HG03064 (cell line): ENCODE data around the gene LAMB1.

ENCODE experiments used
- ATAC-seq: cut with Tn5 transposase; IDR thresholded peaks from one replicate; pipeline ENCODE4 v1.9.1; 2021; ENCODE audit warnings: low read depth; ENCODE audit not compliant: unreplicated experiment

The LAMB1 gene

GRCh38 chr7:108018668-108019067 lies 15.7 kb upstream of the LAMB1 start:
- ATAC-seq: no peak

GRCh38 chr7:108017776-108018151 lies 14.8 kb upstream of the LAMB1 start:
- ATAC-seq: no peak

- ATAC-seq: no peak
These were observed 14.1 kb upstream of the LAMB1 start for GRCh38 chr7:108016841-108017775.

GRCh38 chr7:108015740-108016139 lies 12.8 kb upstream of the LAMB1 start:
- ATAC-seq: no peak

- ATAC-seq: no peak
These were observed 12.1 kb upstream of the LAMB1 start for GRCh38 chr7:108014747-108015682.

GRCh38 chr7:108014215-108014614 lies 11.3 kb upstream of the LAMB1 start:
- no peak for ATAC-seq

- no peak for ATAC-seq
These were observed 9.8 kb upstream of the LAMB1 start for GRCh38 chr7:108012499-108013430.

GRCh38 chr7:108010377-108010776 lies 7.4 kb upstream of the LAMB1 start:
- ATAC-seq: no peak

GRCh38 chr7:108009873-108010272 lies 6.9 kb upstream of the LAMB1 start:
- ATAC-seq: no peak

GRCh38 chr7:108008827-108009226 lies 5.9 kb upstream of the LAMB1 start:
- no peak for ATAC-seq

- ATAC-seq: no peak
These were observed 5.3 kb upstream of the LAMB1 start for GRCh38 chr7:108008240-108008639.

GRCh38 chr7:108007762-108008161 lies 4.8 kb upstream of the LAMB1 start:
- no peak for ATAC-seq

GRCh38 chr7:108007261-108007660 lies 4.3 kb upstream of the LAMB1 start:
- ATAC-seq: no peak

- ATAC-seq: no peak
These were observed 1.5 kb upstream of the LAMB1 start for GRCh38 chr7:108004220-108005142.

GRCh38 chr7:108003599-108003935 lies 606 bp upstream of the LAMB1 start:
- no peak for ATAC-seq

- ATAC-seq: no peak
These were observed 916 bp downstream of the LAMB1 start for GRCh38 chr7:108001764-108002725.

- no peak for ATAC-seq
These were observed 1.8 kb downstream of the LAMB1 start for GRCh38 chr7:108000875-108001763.
